Activated naive CD4-positive, alpha-beta T cell treated with anti-CD3 and anti-CD28 coated beads, Interleukin-2, amount 50 U/mL, for 16 hours (primary cell): Measurements from ENCODE around the gene DPF3.

Experiments used
- DNase-seq: peaks from one replicate; pipeline ENCODE4 v3.0.0-alpha.2; 2020

DPF3 gene

GRCh38 chr14:72608391-72609204, 285.3 kb downstream of the DPF3 start:
- DNase-seq, result no peak

DNA sequence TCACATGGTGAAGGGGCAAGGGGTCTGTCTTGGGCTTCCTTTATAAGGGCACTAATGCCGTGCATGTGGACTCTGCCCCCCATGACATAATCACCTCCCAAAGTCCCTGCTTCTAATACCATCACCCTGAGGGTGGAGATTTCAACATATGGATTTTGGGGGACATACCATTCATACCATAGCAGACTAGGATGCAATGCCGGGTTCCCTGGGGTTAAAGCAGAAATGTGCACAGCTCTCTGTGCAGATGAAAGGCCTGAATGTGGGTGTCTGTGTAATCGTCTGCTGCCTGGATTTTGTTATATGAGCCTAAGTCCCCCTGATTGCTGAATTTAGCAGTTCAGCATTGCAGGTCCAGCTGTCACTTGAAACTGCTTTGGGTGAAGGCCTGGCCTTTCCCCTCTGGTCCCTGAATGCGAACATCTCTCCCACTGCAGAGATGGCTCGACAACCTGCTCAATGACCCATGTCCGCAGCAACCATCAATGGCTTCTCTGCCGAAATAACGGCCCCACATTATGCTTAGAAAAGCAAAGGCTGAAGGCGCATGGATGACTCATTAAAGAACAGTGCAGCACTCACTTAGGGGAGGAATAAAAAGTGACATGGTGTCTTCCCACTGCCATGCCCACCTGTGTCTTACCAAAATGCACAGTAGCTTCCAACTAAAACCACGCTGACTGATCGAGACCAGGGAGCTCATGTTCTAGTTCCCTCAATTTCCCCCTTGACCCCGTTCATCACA, 286.3 kb downstream of the DPF3 start:
- DNase-seq, result no peak

- no peak for DNase-seq
These were observed 287.0 kb downstream of the DPF3 start for GRCh38 chr14:72606879-72607278.

- DNase-seq, result no peak
These were observed 288.0 kb downstream of the DPF3 start for GRCh38 chr14:72605921-72606220.

GRCh38 chr14:72605096-72605920, 288.6 kb downstream of the DPF3 start:
- DNase-seq, result no peak

DNA sequence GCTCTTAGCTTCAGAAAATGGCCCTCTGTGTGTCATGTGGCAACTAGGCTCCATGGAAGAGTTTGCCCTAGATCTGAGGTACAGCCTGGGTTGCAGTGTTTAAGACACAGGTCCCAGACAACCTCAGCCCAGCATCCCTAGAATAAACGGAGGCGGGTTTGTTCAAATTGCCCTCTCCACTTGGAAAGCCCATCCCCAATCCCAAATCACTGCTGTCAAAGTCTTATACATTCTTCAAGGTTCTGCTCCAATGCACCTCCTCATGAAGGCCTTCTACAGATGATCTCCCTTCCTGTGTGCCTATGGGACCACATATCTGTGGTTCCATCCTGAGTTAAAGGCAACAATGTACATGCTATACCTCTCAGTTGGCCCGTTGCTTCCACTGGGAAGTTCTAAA, 289.8 kb downstream of the DPF3 start:
- no peak for DNase-seq

DNA sequence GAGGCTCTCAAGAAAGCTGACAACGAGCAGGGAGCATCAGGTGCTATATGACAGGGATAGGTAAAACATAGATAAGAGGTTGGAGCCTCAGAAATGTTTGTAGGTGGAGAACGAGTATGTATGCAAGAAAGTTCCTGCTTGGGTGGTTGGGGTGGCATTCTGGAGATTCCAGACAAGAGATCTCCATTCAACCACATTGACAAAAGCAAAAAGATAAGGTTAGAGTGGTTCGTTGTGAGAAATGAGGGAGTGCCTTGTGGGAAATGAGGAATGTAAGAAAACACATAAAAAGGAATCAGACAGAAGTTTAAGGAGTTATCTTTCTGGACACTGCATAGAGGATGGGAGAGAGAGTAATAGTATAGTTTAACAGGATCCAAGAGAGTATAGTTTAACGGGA, 290.3 kb downstream of the DPF3 start:
- DNase-seq, result no peak

DNA sequence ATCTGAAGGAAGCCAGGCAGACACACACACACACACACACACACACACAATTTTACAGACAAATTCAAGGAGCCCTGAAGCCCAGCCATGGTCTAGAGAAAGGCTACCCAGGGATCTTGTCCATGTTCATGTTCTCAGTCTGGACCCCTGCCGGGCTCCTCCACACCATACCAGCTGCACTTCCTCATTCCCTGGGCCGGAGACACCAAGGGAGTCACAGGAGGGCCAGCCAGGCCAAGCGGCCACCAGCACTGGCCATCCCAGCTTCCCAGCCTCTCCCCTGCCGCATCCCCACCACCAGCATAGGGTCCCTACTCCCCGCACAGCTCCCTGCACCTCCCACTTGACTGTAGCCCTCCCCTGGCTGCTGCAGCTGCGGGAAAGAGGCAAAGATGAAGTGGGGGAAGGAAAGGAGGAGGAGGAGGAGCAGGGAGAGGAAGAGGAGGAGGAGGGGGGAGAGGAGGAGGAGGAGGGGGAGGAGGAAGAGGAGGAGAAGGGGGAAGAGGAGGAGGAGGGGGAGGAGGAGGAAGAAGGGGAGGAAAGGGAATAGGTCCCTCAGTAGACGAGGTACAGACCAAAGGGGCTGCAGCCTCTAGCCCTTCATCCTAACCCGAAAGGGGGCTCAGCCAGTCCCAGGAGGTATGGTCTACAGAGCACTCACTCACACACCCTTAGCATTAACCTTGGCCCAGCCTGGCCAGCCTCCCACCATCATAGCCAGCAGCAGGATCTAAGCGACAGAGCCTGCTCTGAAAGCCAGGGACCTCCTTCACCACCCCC, 293.2 kb downstream of the DPF3 start:
- DNase-seq, result no peak

GRCh38 chr14:72599579-72600470, 294.1 kb downstream of the DPF3 start:
- DNase-seq, result no peak

GRCh38 chr14:72598306-72598705, 295.6 kb downstream of the DPF3 start:
- DNase-seq, result no peak

DNA sequence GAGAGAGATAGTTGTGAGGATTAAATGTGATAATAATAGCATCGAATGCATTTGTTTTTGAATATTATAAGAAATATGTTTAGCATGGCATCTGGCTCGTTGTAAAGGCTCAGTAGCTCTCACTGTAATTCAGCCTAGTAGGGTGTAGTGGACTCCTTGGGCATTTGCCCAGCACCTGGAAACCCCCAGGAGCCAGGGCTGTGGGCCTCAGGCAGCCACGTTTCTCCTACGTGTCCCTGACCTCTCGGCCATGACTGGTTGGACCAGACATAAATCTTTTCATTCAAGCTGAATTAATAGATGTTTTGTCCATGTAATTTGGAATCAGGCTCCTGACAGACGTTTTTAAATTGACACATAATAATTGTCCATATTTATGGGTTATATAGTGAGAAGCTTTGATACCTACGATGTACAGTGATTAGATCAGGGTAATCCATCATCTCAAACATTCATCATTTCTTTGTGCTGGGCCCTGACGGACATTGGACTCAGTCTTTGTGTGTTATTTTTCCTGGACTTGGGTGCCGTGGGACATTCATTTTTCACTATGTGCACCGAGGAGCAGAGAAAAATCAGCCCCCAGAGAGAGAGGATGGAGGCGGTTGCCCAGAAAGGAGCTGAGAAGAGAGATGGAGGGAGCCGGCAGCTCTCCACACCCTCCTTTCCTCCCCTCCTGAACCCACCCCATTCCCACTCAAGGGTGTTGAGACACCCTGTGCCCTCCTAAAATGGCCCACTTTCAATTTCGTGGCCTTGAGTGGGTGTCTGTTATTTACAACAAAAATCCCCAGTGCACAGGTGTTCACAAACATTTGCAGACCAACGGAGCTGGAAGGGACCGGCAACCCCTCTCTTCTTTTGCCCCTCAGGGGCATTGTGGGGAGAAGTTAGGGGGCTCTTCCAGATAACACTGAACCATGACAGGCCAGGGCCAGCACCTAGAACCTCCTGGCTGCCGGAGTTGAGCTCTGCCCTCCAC, 296.4 kb downstream of the DPF3 start:
- DNase-seq, result no peak

GRCh38 chr14:72595152-72595862, 298.6 kb downstream of the DPF3 start:
- no peak for DNase-seq

- no peak for DNase-seq
These were observed 299.6 kb downstream of the DPF3 start for GRCh38 chr14:72594099-72594901.

DNA sequence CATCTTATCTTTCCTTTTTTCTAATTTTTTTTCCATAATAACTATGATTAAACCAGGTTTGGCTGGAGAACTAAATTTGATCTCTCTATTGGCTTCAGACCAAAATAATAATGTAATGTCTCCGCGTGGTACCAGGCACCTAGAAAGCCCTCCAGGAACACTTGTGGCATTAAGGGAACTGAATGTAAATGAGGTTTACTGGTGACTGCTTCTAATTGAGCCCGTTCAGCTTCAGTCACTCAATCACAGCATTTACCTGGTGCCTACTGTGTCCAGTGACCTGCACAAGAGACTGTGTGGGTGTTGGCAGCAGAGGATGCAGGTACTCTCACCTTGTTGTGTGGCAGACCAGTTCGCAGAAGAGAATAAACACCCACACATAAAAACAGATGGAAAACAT, 302.5 kb downstream of the DPF3 start:
- no peak for DNase-seq

DNA sequence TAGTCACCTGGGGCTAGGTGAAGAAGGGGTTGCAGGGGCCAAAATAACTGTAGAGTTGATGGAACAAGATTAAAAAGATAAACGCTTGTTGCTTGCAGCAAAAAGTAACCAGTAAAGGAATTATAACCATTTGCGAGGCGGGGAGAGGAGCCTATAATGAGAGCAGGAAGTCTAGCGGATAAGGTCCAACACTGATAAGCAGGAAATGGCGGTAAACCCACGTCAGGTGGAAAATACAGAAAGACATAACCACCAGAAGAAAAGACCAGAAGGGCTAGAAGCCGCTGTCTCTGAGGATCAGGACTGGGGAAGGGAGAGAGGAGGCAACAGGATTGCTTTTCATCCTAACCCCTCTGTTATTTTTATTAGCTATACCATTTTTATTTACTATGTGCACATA, 303.3 kb downstream of the DPF3 start:
- no peak for DNase-seq

DNA sequence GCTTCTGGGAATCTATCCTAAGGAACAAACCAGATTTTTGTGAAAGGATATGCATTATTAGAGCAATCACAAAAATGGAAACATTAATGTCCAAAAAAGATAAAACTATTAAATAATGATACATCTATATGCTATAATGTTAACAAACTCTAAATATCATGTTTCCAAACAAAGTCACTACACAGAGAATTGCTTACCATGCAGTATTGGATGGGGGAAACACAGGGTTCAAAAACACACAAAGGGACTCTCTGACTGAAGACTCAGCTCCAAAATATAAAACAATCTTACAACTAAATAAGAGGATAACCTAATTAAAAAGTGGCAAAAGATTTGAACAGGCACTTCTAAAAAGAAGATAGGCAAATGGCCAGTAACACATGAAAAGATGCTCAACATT, 304.2 kb downstream of the DPF3 start:
- no peak for DNase-seq

GRCh38 chr14:72588521-72588920, 305.4 kb downstream of the DPF3 start:
- no peak for DNase-seq

DNA sequence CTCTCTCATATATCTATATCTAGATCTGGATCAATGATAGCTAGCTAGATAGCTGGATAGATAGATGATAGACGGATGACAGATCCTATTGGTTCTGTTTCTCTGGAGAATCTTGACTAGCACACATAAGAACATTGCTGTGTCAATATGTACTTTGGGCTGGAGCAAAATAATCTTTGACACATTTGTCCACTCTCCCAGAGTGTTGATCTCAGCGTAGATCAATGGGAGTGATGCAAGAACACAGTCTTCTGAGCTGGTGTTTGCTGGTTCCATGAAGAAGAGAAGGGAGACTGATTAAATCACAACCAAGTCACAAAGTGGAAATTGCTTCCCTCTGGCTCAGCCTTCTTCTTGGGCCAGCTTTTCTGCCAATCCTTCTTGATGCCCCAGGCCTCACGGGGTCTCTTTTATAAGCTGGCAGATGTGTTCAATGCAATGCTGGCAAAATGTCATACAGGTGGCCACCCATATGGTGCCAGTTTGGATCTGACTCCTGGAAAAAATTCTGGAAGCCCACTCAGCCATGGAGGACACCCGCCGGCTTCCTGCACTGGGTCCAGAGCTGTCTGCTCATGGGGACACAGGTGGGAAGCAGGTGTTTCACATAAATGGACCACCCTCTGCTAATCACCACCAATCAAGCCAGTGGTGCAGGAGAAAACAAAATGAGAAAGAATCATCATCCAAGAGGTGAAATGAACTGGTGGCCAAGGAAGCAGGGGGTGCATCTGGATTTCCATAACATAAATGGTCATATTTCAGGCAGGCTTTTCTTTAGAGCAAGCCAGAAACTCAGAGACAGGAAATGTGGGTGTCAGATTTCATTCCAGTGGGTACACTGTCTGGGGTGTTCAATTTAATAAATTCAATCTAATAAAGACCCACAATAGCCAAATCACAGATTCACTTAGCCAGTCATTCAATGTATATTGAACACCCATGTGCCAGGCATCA, 310.3 kb downstream of the DPF3 start:
- no peak for DNase-seq
